ENCODE measurements around the gene ARL4C.

DNA sequence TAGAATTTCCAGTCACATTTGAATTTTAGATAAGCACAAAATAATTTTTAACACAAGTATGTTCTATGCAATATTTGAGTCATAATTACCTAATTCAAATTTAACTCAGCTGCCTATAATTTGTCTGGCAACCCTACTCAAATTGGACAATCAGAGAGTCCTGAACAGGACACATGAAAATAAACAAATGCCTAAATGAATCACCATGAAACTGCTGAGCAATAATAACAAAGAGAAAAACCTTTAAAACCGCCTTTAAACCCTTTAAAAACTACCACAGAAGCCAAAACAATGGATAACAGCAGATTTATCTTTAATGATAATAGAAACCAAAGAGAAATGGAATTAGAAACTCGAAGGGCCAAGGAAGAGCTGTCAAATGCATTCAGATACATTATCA, 39.5 kb downstream of the ARL4C start:
- TF ChIP-seq POLR2A (IDR thresholded peaks at IDR 0.05), result no peak
- no peak for TF ChIP-seq CTCF (IDR thresholded peaks at IDR 0.05)
